C1 segment of cervical spinal cord (tissue), 14 donors: ENCODE measurements around the gene RAB7A.
"Not testable (repeated sequence)": the region's sequence is repeated elsewhere in the genome, so short reads cannot be mapped to it uniquely, and the experiment has no call there.

Experiments used
- DNase-seq, 14 donors: peaks; one replicate each; lab custom pipeline; 2025; lab: John Stamatoyannopoulos, UW

The RAB7A gene

GRCh38 chr3:128753715-128754114 is 27.7 kb downstream of the RAB7A start:
- no peak for DNase-seq

- DNase-seq: no peak
These were observed 34.1 kb downstream of the RAB7A start for GRCh38 chr3:128760042-128760441.

DNA sequence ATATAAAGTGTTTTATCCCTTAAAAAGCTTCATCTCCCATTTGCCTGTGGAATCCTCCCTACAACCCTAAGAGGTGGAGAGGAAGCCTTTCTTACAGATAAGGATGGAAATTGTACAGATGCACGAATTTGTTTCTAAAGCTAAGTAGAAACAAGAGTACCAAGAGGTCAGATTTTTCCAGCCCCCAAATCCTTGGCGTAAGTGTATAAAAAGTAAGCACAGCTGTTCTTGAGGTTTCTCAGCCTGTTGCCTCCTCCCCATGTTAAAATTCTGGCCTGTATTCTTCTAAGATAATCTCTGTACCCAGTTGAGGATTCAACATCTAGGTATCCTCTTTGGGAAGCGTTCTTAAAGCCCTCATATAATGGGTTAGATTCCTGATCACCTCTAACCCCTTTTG is 34.9 kb downstream of the RAB7A start:
- DNase-seq: no peak

- no peak for DNase-seq
These were observed 35.4 kb downstream of the RAB7A start for GRCh38 chr3:128761392-128761791.

- DNase-seq: no peak
These were observed 38.0 kb downstream of the RAB7A start for GRCh38 chr3:128763967-128764366.

DNA sequence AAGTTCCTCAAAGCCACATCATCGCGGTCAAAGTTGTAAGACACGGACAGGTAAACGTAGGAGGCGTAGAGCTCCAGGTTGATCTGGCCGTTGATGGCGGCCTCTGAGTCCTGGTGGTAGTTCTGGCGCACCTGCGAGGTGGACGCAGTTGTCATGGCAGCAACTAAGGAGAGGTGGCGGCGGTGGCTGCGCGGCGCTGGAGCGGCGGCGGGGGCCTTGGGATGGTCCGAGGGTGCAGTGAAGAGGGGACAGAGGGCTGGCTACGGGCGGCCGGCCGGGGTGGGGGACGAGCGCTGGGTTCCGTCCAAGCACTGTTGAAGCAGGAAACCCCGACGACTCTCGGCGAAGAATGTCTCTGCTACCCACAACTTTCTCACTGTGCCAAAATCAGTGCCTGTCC is 38.9 kb downstream of the RAB7A start:
- DNase-seq: no peak

DNA sequence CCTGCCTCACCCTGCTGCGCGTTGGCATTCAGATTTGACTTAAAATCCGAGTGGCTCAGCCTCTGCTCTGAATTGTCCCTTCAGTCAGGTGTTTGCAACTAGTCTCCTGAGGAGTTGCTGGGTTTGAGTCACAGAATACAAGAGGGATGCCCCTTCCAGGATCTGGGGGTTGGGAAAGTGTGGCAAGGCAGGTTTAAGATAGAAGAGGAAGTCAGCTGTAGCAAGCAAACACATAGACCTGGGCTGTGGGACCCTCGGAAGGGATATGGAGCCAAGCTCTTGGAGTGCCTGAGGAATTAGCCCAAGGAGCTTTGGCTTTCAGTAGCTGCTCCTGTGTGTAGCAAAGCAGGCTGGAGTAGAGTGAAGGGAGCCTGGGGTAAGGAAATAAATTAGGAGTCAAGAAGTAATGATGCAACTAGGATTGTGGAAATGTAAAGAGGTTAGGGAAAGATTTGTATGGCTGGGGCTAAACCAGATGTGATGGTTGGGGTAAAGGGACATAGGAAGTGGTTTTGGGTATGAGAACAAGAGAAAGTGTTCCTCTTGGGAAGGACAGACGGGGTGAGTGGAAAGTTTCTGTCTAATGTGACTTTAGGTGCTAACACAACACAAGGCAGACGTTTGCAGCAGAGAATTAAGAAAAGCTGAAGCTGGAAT is 41.2 kb downstream of the RAB7A start:
- DNase-seq: no peak

- no peak for DNase-seq
These were observed 42.5 kb downstream of the RAB7A start for GRCh38 chr3:128768471-128768870.

DNA sequence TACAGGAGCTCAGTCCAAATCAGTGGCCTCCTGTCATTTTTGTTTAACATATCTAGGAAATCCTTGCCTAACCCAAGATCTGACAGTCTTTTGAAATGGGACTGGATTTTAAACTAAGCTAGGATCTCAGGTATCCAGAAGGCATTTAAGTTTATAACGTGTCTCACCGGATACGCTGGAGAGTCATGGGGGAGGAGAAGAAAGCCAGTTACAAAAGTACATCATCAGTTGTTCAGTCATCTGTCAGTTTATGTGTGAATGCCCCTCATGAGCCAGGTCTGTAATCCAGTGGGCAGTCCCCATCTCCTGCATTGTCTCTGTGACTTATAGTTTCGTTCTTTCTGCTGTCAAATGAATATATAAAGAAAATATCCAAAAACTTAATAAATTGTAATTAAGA is 44.4 kb downstream of the RAB7A start:
- DNase-seq: no peak

- not testable (repeated sequence) for DNase-seq
These were observed 47.2 kb downstream of the RAB7A start for GRCh38 chr3:128773189-128773588.

GRCh38 chr3:128773592-128773991 is 47.6 kb downstream of the RAB7A start:
- not testable (repeated sequence) for DNase-seq

GRCh38 chr3:128775241-128775640 is 49.3 kb downstream of the RAB7A start:
- no peak for DNase-seq

DNA sequence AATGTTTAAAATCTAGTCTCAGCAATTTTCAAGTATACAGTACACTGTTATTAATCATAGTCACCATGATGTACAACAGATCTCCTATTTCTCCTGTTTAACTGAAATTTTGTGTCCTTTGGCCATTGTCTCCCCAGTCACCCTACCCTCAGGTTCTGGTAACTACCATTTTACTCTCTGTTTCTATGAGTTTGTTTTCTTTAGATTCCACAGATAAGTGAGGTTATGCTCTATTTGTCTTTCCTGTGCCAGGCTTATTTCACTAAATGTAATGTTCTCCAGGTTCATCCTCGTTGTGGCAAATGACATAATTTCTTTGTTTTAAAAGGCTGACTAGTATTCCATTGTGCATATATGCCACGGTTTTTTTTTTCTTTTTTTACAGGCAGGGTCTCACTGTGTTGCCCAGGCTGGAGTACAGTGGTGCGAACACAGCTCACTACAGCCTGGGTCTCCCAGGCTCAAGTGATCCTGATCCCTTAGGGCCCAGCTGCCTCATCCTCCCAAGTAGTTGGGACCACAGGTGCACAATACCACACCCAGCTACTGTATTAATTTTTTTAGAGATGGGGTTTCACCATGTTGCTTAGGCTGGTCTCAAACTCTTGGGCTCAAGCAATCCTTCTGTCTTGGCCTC is 50.0 kb downstream of the RAB7A start:
- DNase-seq: no peak

DNA sequence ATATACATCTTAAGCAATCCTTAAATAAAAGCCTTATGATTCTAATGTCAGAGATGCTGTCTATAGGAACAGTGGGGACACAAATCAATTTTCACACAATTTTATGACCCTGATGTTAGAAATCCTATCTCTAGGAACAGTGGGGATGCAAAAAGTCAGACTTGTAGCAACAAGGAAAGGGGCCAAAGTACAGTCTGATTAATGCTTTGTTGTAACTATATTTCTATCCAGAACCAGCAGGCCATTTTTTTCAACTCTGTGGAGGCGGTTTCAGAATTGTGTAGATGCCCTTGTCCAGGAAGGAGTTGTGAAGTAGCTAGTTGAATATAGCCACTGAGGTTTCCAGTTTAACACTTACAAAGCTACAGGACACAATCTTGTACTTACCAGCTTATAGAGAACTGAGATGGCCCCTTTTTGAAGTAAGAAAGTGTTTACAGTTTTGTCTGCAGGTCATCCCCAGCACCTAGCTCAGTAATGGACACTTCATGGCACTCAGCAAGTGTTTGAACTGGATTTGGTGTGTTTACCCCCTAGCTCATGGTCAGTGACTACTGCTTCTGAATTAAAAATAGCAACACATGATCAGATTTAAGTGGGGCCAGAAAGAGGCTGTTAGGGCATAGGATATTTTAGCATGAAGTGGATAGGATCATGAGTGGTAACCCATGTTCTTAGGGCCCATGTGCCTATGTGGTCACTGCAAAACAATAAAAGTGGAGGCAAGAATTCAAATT is 54.3 kb downstream of the RAB7A start:
- DNase-seq: no peak

GRCh38 chr3:128781164-128781563 is 55.2 kb downstream of the RAB7A start:
- no peak for DNase-seq

DNA sequence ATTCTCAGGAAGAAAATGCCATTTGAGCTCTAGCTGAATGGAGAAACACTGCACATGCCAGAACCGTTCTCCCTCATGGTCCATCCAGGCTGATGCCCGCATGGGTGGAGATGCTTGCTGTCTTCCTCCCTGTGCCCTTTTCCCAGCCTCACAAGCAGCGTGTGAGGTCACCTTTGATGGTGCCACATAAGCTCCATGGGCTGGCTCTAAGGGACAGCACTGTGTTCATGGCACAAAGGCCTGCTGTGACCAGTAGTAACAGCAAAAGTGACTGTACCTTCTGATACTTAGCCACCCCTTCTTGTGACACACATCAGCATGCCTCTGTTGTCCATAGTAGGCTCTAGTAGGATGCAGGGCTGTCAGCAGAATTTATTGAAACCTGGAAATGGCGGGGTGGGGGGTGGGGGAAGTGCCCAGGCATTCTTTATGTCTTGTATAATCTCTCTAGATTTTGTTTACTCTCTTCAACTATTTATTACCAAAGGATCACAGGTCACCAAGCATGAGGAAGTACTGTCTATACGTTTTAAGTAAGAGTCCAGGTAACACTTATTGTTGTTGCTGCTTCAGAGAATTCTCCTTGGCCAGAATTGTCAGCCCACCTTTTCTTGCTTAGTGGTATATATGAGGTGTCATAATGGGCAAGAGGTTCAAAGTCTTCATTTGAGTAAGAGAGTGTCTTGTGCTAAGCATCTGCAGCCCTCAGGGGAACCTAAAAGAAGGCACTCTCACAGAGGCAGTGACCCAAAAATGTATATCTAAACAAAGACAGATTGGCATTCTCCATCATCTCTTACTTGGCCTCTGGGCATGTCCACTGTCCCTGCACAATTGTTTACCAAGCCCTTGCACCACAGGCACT is 56.5 kb downstream of the RAB7A start:
- DNase-seq: no peak

- peak in 1 of 14 donors; percentile 25 for DNase-seq
These were observed 57.8 kb downstream of the RAB7A start for GRCh38 chr3:128783774-128784173.

- peak in 9 of 14 donors; percentile 12 to 84 (median 35) for DNase-seq
These were observed 58.2 kb downstream of the RAB7A start for GRCh38 chr3:128784232-128784631.

- no peak for DNase-seq
These were observed 58.9 kb downstream of the RAB7A start for GRCh38 chr3:128784843-128785242.

- DNase-seq: no peak
These were observed 60.5 kb downstream of the RAB7A start for GRCh38 chr3:128786434-128787020.
